Measurements from ENCODE around the gene DLL3.
A peak's percentile ranks its signal among the peaks of the same experiment; 100 is the strongest.
"Not testable (repeated sequence)": the region's sequence is repeated elsewhere in the genome, so short reads cannot be mapped to it uniquely, and the experiment has no call there.

DLL3 gene

DNA sequence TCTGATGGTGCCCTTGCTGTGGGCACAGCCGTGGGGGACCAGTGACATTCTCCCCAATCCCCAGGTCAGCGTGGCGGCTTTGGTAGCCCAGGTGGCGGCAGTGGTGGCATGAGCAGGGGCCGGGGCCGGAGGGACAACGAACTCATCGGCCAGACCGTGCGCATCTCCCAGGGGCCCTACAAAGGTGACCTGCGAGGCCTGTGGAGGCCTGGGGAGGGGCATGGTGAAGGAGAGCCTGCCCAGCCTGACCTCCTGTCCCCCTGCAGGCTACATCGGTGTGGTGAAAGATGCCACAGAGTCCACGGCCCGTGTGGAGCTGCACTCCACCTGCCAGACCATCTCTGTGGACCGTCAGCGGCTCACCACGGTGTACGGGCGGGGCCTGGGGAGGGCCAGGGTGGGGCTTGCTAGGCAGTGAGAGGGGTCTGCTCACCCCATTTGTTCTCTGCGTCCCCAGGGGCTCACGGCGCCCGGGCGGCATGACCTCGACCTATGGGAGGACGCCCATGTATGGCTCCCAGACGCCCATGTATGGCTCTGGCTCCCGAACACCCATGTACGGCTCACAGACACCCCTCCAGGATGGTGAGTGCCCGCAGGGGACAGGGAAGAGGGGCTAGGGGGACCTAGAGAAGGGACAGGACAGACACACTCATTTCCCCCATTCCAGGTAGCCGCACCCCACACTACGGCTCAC lies 25.9 kb upstream of the DLL3 start:
- in situ Hi-C loops (cut with HindIII; ENCODE audit: low pct_unique_long_range_greater_than_20kb, low sequenced_read_pairs): no loop called here
- DNase-seq (ENCODE audit: low read depth in 1 of 2, low spot score in 1 of 2): no peak
- TF ChIP-seq JUND (IDR thresholded peaks at IDR 0.05; ENCODE audit: low read depth): no peak

- no peak for TF ChIP-seq JUND (IDR thresholded peaks at IDR 0.05; ENCODE audit: low read depth)
- no peak for DNase-seq (ENCODE audit: low read depth in 1 of 2, low spot score in 1 of 2)
- in situ Hi-C loops (cut with HindIII; ENCODE audit: low pct_unique_long_range_greater_than_20kb, low sequenced_read_pairs): no loop called here
Measured at GRCh38 chr19:39473443-39473960, 25.2 kb upstream of the DLL3 start.

GRCh38 chr19:39474139-39474620 lies 24.6 kb upstream of the DLL3 start:
- DNase-seq (ENCODE audit: low read depth in 1 of 2, low spot score in 1 of 2): peak; percentile 21 to 23
- in situ Hi-C loops (cut with HindIII; ENCODE audit: low pct_unique_long_range_greater_than_20kb, low sequenced_read_pairs): no loop called here
- no peak for TF ChIP-seq JUND (IDR thresholded peaks at IDR 0.05; ENCODE audit: low read depth)

DNA sequence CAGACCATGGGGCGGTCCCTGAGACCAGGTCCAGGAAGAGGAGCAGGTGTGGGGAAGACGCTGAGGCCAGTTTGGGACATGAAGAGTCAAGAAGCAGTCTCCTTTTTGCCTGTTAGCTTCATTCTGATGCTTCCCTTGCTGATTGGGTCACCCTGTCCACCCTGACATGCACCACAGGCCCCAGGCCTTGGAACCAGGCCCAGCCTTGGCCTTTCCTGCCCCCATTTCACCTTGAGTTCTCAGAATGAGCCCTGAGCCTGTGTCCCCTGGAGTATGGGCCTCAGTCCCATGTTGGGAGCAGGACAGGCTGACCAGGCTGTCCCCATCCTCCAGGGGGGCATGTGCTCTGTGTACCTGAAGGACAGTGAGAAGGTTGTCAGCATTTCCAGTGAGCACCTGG lies 23.0 kb upstream of the DLL3 start:
- DNase-seq (ENCODE audit: low read depth in 1 of 2, low spot score in 1 of 2): no peak
- in situ Hi-C loops (cut with HindIII; ENCODE audit: low pct_unique_long_range_greater_than_20kb, low sequenced_read_pairs): no loop called here
- TF ChIP-seq JUND (IDR thresholded peaks at IDR 0.05; ENCODE audit: low read depth): no peak

DNA sequence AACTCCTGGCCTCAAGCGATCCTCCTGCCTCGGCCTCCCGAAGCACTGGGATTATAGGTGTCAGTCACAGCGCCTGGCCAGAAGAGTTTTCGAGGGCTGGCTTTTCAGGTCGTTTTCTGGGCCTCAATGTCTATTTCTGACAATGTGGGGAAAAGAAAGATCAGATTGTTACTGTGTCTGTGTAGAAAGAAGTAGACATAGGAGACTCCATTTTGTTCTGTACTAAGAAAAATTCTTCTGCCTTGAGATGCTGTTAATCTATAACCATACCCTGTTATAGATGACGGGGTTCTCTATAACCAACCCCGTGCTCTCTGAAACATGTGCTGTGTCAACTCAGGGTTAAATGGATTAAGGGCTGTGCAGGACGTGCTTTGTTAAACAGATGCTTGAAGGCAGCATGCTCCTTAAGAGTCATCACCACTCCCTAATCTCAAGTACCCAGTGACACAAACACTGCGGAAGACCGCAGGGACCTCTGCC lies 19.4 kb upstream of the DLL3 start:
- DNase-seq (ENCODE audit: low read depth in 1 of 2, low spot score in 1 of 2); in situ Hi-C loops (cut with HindIII; ENCODE audit: low pct_unique_long_range_greater_than_20kb, low sequenced_read_pairs): not testable (repeated sequence)

DNA sequence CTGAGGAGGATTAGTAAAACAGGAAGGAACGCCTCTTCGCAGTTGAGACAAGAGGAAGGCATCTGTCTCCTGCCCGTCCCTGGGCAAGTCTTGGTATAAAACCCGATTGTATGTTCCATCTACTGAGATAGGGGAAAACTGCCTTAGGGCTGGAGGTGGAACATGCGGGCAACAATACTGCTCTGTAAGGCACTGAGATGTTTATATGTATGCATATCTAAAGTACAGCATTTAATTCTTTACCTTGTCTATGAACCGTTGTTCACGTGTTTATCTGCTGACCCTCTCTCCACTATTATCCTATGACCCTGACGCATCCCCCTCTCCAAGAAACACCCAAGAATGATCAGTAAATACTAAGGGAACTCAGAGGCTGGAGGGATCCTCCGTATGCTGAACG lies 18.8 kb upstream of the DLL3 start:
- TF ChIP-seq JUND (IDR thresholded peaks at IDR 0.05; ENCODE audit: low read depth): no peak
- in situ Hi-C loops (cut with HindIII; ENCODE audit: low pct_unique_long_range_greater_than_20kb, low sequenced_read_pairs): no loop called here
- no peak for DNase-seq (ENCODE audit: low read depth in 1 of 2, low spot score in 1 of 2)

- in situ Hi-C loops (cut with HindIII; ENCODE audit: low pct_unique_long_range_greater_than_20kb, low sequenced_read_pairs): no loop called here
- peak; percentile 51 to 93 for DNase-seq (ENCODE audit: low read depth in 1 of 2, low spot score in 1 of 2)
- TF ChIP-seq JUND (IDR thresholded peaks at IDR 0.05; ENCODE audit: low read depth): no peak
Measured at GRCh38 chr19:39480337-39481228, 18.2 kb upstream of the DLL3 start, which contains the start of gene TIMM50. TSS of gene TIMM50 (plus strand) at chr19:39480838. CDS start at chr19:39480854, 16 bp downstream.

GRCh38 chr19:39481229-39481545 lies 17.6 kb upstream of the DLL3 start:
- TF ChIP-seq JUND (IDR thresholded peaks at IDR 0.05; ENCODE audit: low read depth): no peak
- no peak for DNase-seq (ENCODE audit: low read depth in 1 of 2, low spot score in 1 of 2)
- in situ Hi-C loops (cut with HindIII; ENCODE audit: low pct_unique_long_range_greater_than_20kb, low sequenced_read_pairs): no loop called here

DNA sequence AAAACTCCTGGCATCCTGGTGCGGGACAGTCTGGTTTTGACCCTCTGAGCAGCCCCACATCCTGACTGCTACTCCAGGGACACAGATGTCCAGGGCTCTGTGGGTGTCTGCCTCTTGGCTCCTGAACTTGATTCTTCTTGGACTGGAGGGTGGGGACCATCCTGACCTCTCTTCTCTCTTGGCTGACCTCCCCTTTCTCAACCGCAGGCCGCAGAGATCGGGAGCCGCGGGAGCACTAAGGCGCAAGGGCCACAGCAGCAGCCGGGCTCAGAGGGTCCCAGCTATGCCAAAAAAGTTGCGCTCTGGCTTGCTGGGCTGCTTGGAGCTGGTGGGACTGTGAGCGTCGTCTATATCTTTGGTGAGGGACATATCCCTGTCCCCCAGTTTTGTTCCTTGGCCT lies 17.1 kb upstream of the DLL3 start:
- in situ Hi-C loops (cut with HindIII; ENCODE audit: low pct_unique_long_range_greater_than_20kb, low sequenced_read_pairs): no loop called here
- no peak for DNase-seq (ENCODE audit: low read depth in 1 of 2, low spot score in 1 of 2)
- TF ChIP-seq JUND (IDR thresholded peaks at IDR 0.05; ENCODE audit: low read depth): no peak

- DNase-seq (ENCODE audit: low read depth in 1 of 2, low spot score in 1 of 2): no peak
- in situ Hi-C loops (cut with HindIII; ENCODE audit: low pct_unique_long_range_greater_than_20kb, low sequenced_read_pairs): no loop called here
- TF ChIP-seq JUND (IDR thresholded peaks at IDR 0.05; ENCODE audit: low read depth): no peak
Measured at GRCh38 chr19:39483141-39483540, 15.6 kb upstream of the DLL3 start.

DNA sequence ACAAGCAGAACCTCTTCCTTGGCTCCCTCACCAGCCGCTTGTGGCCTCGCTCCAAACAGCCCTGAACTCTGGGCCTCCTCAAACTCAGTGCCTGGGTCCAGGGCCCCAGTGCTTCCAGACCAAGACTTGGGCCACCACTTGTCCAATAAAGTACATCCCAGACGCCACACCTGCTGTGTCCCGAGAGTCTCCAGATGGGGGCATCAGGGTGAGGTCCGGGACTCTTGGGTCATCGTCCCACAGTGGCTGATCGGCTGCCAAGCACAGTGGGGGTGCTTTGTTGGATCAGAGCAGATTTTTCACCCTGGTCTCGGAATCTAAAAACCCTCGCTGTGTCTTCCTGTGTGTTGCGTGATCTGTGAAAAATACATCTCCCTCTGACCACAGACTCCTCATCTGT lies 9.0 kb upstream of the DLL3 start:
- no peak for TF ChIP-seq JUND (IDR thresholded peaks at IDR 0.05; ENCODE audit: low read depth)
- DNase-seq (ENCODE audit: low read depth in 1 of 2, low spot score in 1 of 2): no peak
- in situ Hi-C loops (cut with HindIII; ENCODE audit: low pct_unique_long_range_greater_than_20kb, low sequenced_read_pairs): no loop called here

DNA sequence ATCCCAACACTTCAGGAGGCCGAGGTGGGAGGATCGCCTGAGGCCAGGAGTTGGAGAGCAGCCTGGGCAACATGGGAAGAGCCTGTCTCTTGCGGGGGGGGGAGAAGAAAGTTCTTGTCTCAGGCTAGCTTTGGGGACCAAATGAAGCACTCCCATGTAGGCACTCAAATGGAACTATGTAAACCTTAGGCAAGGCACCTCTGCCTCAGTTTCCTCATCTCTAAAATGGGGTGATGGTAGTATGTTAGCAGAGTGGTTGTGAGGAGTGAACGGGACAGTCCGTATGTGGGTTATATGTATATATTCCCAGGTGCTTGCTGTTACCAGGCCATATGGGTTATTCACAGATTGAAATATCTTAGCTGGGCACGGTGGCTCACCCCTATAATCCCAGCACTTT lies 6.5 kb upstream of the DLL3 start:
- no peak for DNase-seq (ENCODE audit: low read depth in 1 of 2, low spot score in 1 of 2)
- in situ Hi-C loops (cut with HindIII; ENCODE audit: low pct_unique_long_range_greater_than_20kb, low sequenced_read_pairs): no loop called here
- TF ChIP-seq JUND (IDR thresholded peaks at IDR 0.05; ENCODE audit: low read depth): no peak

DNA sequence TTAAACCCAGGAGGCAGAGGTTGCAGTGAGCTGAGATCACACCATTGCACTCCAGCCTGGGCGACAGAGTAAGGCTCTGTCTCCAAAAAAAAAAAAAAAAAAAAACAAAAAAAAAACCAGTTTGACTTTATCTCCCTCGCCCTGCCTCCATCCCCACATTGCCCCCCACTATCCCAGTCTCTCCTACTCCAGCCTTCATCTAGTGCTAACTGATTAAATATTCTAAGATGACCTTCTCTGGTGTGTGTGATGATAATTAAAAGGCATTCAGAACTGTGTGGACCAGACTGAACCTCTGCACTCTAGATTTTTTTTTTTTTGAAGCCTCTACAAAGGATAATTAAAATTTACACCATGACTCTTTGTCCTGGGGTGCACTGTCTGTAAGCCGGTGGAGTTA lies 6.0 kb upstream of the DLL3 start:
- no peak for TF ChIP-seq JUND (IDR thresholded peaks at IDR 0.05; ENCODE audit: low read depth)
- in situ Hi-C loops (cut with HindIII; ENCODE audit: low pct_unique_long_range_greater_than_20kb, low sequenced_read_pairs): no loop called here
- no peak for DNase-seq (ENCODE audit: low read depth in 1 of 2, low spot score in 1 of 2)

Measured in T47D (cell line).